ENCODE results near the gene ZBTB16.

GRCh38 chr11:114153224-114153623 lies 93.7 kb downstream of the ZBTB16 start:
- TF ChIP-seq CTCF (IDR thresholded peaks at IDR 0.05) (no peak), POLR2A (IDR thresholded peaks at IDR 0.05) (no peak)

Measured in esophagus squamous epithelium (tissue), 4 donors.